ENCODE measurements around the gene ALDH16A1.
"Not testable (repeated sequence)": the region's sequence is repeated elsewhere in the genome, so short reads cannot be mapped to it uniquely, and the experiment has no call there.

Gene ALDH16A1

DNA sequence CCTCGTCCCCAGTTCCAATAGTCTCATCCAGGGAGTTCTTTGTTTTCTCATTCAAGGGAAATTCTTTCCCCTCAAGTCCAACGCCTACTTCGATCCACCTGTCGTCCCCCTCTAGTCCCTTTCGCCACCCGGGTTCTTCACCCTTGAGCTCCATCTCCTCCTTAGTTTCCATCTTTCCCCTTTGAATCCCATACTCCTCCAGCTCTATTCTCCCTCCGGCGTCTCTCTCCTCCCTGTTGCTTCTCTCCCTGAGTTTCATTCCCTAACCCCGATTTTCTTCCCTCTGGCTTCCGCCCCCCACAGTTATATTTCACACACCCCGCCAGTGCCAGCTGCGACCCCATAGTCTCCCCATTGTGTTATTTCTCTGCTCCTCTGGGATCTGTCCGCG, 11.1 kb upstream of the ALDH16A1 start:
- no peak for DNase-seq

DNA sequence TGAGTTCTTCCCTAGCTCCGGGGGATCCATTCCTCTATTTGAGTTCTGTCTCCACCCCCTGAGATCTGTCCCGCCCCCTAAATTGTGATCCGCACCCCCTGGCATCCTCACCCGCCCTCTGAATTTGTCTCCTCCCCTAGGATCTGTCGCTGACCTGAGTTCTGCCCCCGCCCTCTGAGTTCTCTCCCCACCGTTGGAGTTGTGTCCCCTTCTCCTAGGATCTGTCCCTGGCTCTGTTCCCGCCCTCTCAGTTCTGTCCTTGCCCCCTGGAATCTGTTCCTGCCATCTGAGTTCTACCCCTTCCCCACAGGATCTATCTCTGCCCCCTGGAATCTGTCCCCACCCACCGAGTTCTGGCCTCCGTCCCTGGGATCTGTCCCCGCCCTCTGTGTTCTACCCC, 10.7 kb upstream of the ALDH16A1 start:
- DNase-seq = no peak

DNA sequence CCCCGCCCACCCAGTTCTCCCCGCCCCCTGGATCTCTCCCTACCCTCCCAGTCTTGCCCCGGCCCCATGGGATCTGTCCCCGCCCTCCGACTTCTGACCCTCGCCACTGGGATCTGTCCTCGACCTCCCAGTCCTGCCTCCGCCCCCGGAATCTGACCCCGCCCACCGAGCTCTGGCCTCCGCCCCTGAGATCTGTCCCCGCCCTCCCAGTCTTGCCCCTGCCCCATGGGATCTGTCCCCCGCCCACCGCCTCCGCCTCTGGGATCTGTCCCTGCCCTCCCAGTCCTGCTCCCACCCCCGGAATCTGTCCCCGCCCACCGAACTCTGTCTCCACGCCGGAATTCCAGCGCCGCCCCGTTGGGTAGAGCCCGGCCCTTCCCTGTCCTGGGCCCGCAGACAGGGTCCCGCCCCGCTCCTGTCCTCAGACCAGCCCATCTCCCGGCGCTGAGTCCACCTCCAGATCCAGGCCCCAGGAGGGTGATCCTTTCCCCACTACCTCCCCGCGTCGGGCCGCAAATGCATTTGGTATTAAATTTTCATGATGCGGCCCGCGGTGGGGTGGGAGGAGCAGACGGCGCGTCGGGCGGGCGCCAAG, 10.2 kb upstream of the ALDH16A1 start:
- DNase-seq = peak; percentile 55

GRCh38 chr19:49443366-49444099, 9.5 kb upstream of the ALDH16A1 start:
- DNase-seq = peak; percentile 92

- not testable (repeated sequence) for DNase-seq
Observed at GRCh38 chr19:49444100-49444700, 8.8 kb upstream of the ALDH16A1 start.

GRCh38 chr19:49445997-49446396, 7.0 kb upstream of the ALDH16A1 start:
- no peak for DNase-seq

DNA sequence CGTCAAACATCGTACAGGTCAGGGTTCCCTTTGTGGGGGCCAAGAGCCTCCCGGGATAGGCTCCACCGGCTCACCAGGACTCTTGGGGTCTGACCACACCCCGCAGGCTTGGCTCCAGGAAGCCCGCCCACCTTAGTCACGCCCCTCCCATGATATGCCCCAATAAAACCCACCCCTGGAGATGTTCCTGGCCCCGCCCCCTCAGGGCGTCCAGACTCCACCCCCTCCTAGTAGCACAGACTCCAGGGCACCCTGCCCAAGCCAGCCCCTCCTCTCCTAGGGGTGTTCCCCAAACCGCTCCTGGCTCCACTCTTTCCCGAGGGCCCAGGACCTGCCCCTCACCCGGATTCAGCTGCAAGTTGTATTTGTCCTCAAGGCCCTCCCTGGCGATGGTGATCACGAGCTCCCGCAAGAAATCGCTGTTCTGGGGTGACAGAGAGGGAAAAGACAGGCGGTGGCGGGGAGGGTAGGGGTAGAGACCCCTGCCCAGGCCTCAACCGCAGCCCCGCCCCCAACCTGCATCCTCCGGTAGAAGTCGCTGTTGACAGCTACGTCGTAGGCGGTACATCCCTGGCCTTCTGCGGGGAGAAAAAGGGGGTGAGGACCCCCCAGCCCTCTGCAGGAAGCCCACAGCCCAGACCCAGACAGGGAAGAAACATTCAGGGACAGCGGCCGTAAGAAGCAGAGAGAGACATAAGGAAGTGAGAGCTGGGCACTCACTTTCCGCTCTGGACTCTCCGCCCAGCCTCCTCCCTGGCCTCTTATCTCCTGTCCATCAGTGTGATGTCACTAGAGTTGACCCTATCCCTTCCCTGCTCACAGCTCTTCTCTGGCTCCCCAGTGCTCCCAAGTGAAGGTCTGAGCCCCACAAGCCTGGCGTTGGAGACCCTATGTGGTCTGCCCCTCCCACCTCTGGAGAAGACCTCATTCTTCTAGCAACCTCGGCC, 5.3 kb upstream of the ALDH16A1 start:
- no peak for DNase-seq

- no peak for DNase-seq
Observed at GRCh38 chr19:49448432-49448786, 4.6 kb upstream of the ALDH16A1 start.

- DNase-seq = no peak
Observed at GRCh38 chr19:49450405-49450804, 2.6 kb upstream of the ALDH16A1 start.

DNA sequence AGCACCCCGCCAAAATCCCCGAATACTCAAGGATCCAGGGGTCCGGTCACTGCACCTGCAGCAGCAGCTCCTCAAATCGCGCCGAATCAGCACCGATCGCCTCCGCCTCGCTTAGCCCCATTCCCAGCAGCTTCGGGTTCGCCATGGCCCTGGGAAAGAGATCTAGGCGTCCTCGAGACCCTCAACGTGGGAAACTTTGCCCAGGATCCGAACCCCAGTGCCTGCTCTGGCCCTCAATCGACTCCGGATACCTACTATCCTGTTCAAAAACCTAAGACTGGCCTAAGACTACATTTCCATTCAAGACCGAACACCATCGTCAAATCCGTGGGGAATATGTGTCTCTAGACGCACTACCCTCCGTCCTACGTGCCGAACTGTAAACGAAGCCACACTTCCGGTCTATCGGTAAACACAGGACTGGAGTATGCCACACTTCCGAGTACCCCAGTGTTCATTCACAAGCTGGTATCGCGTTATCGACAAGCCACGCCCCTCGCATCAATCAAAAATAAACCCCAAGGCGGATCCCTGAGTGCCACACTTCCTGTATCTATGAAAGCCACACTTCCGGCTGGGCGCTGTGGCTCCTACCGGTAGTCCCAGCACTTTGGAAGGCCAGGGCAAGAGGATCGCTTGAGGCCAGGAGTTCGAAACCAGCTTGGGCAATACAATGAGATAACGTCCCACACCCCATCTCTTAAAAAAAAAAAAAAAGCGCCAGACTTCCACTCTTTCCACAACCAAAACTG, 1.4 kb upstream of the ALDH16A1 start, which contains the start of gene PIH1D1:
PIH1D1 (minus strand) TSS at position 385 of the 752 bp plus-strand sequence; CDS start at position 145, 240 bp downstream.
- DNase-seq = peak; percentile 98

DNA sequence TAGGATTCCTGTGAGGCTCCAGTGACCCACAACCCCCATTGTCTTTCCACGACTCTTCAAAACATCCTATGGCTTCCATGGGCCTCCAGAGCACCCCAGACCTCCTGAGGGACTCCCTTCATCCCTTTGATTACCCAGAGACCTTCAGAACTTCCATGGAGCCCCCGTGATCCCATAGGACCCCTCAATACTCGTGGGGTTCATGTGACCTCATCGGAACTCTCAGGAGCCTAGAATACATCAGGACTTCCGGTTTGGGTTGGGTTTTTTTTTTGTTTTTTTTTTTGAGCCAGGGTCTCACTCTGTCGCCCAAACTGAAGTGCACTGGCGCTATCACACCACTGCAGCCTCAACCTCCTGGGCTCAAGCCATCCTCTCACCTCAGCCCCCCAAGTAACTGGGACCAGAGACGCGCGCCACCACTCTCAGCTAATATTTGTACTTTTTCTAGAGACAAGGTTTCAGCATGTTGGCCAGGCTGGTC, 774 bp downstream of the ALDH16A1 start:
- DNase-seq = no peak

- no peak for DNase-seq
Observed at GRCh38 chr19:49455773-49456172, 2.7 kb downstream of the ALDH16A1 start.

DNA sequence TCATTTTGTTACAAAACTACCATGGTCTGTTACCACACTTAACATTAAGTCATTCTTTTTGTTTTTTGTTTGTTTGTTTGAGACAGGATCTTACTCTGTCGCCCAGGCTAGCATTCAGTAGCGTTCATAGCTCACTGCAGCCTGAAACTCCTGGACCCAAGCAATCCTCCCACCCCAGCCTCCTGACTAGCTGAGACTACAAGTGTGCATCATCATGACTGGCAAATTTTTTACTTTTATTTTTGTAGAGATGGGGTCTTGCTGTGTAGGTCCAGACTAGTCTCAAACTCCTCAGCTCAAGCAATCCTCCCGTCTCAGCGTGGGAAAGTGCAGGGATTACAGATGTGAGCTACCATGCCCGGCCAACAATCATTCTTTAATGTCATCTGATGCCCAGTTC, 3.3 kb downstream of the ALDH16A1 start:
- DNase-seq = no peak

DNA sequence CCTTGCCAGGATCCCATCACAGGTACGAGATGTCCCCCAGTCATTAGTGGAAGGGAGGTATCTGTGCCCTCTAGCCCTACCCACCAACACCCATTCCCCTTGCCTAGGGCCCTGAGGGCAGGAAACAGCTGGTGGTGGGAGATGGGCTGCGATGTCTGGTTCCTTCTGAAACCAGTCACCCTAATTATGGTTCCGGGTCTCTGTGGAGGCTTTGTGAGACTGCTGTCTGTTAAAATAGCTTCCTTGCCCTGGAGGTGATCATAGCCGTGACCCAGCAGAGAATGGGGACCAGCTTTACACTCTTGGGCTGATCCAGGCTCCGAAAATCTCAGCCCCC, 5.5 kb downstream of the ALDH16A1 start:
- DNase-seq = no peak

DNA sequence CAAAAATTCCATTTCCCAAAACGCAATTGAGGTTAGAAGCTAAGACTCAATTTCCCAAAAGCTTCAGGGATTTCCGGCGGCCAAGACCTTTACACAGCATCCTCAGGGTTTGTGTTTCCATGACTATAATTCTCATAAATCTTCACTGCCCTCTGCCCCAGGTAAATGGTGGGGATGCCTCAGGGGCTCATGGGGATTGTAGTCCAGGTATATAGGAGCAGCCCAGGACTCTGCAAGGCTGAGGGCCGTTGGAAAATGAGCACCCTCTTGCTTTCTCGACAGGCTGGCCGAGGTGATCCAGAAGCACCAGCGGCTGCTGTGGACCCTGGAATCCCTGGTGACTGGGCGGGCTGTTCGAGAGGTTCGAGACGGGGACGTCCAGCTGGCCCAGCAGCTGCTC, 6.4 kb downstream of the ALDH16A1 start:
- DNase-seq = no peak

- DNase-seq = not testable (repeated sequence)
Observed at GRCh38 chr19:49461130-49461529, 8.1 kb downstream of the ALDH16A1 start.

GRCh38 chr19:49461656-49462055, 8.6 kb downstream of the ALDH16A1 start:
- no peak for DNase-seq

- DNase-seq = no peak
Observed at GRCh38 chr19:49462492-49462891, 9.5 kb downstream of the ALDH16A1 start.

GRCh38 chr19:49463960-49464740, 11.1 kb downstream of the ALDH16A1 start:
- no peak for DNase-seq

- no peak for DNase-seq
Observed at GRCh38 chr19:49465371-49465770, 12.3 kb downstream of the ALDH16A1 start.

GRCh38 chr19:49468199-49468598, 15.2 kb downstream of the ALDH16A1 start:
- DNase-seq = no peak

Measured in NCI-H524 treated with DMSO at 0.1 percent for 48 hours (cell line).